Skeletal muscle tissue (tissue), 4 donors: Measurements from ENCODE around the gene SLC23A2. TPM values are rescaled to one million over a fixed set of nuclear protein-coding genes. Genes with fewer than 3 reads are reported as not detected.
"Not testable (repeated sequence)": the region's sequence is repeated elsewhere in the genome, so short reads cannot be mapped to it uniquely, and the experiment has no call there.

Experiments used
- H3K27ac ChIP-seq: one replicate; pipeline ENCODE4 v1.7.0; 2013; ENCODE audit warnings: mild to moderate bottlenecking, low read depth, low read length, inconsistent platforms
- H3K27me3 ChIP-seq, 3 donors: one replicate each; pipeline ENCODE4 v1.7.0; 2013; ENCODE audit warnings: low read length in 3 of 3; ENCODE audit not compliant: control insufficient read depth in 3 of 3, insufficient read depth in 3 of 3
- H3K36me3 ChIP-seq, 3 donors: one replicate each; pipeline ENCODE4 v1.7.0; 2013; ENCODE audit warnings: low read length in 3 of 3; ENCODE audit not compliant: control insufficient read depth in 3 of 3, insufficient read depth in 3 of 3
- H3K4me1 ChIP-seq, 3 donors: one replicate each; pipeline ENCODE4 v1.7.0; 2013; ENCODE audit warnings: low read length in 3 of 3, mild to moderate bottlenecking in 3 of 3; ENCODE audit not compliant: control insufficient read depth in 3 of 3, insufficient read depth in 3 of 3
- H3K4me3 ChIP-seq, 3 donors: one replicate each; pipeline ENCODE4 v1.7.0; 2013; ENCODE audit warnings: low read length in 3 of 3
- H3K9ac ChIP-seq, 3 donors: one replicate each; pipeline ENCODE4 v1.7.0; 2013; ENCODE audit warnings: low read length in 3 of 3, mild to moderate bottlenecking in 3 of 3, moderate library complexity in 2 of 3, low read depth in 1 of 3
- H3K9me3 ChIP-seq, 3 donors: one replicate each; pipeline ENCODE4 v1.7.0; 2013; ENCODE audit warnings: low read length in 3 of 3; ENCODE audit not compliant: control insufficient read depth in 3 of 3
- total RNA-seq: library from RNA; depleted of rRNA; stranded (reverse); fragments of >200 nt; gene quantifications from one replicate; pipeline ENCODE4 v1.2.3, GENCODE V29; 2014
- donor health status: Osteomylitis.

SLC23A2 gene
- total RNA-seq: 8.4 TPM

GRCh38 chr20:5001174-5002076 lies at the start of gene SLC23A2:
TSS of gene SLC23A2 (minus strand) at chr20:5001510. CDS start at chr20:4932562, 68,948 bp downstream.
- Histone ChIP-seq H3K4me3 (peak within 1 kb of the TSS; percentile 77 to 85 (median 82)), H3K36me3 (no peaks in the 10 kb centered on the region), H3K27ac (no peak within 1 kb of the TSS), H3K27me3 (no peaks in the 10 kb centered on the region), H3K9ac (peak within 1 kb of the TSS; percentile 64 to 83 (median 77)), H3K9me3 (no peaks in the 10 kb centered on the region), H3K4me1 (peaks cover 7 to 13% (median 11%) of the 10 kb centered on the region in 3 donors)

GRCh38 chr20:5046656-5047339 lies 45.5 kb upstream of the SLC23A2 start:
- Histone ChIP-seq H3K9me3 (no peaks in the 10 kb centered on the region), H3K9ac (no peak overlapping the region), H3K27ac (no peak overlapping the region)

GRCh38 chr20:5045906-5046305 lies 44.6 kb upstream of the SLC23A2 start:
- H3K4me1 ChIP-seq: no peaks in the 10 kb centered on the region
- no peak overlapping the region for H3K27ac ChIP-seq
- no peaks in the 10 kb centered on the region for H3K27me3 ChIP-seq
- no peaks in the 10 kb centered on the region for H3K36me3 ChIP-seq
- no peaks in the 10 kb centered on the region for H3K9me3 ChIP-seq
- no peak overlapping the region for H3K4me3 ChIP-seq
- no peak overlapping the region for H3K9ac ChIP-seq

More at GRCh38 chr20:5046656-5047339, 45.5 kb upstream of the SLC23A2 start:
- Histone ChIP-seq H3K36me3 (no peaks in the 10 kb centered on the region), H3K27me3 (no peaks in the 10 kb centered on the region), H3K4me1 (no peaks in the 10 kb centered on the region), H3K4me3 (no peak overlapping the region)

- Histone ChIP-seq H3K4me1 (no peaks in the 10 kb centered on the region), H3K27ac (no peak overlapping the region), H3K9ac (no peak overlapping the region), H3K27me3 (no peaks in the 10 kb centered on the region), H3K9me3 (no peaks in the 10 kb centered on the region), H3K4me3 (no peak overlapping the region), H3K36me3 (no peaks in the 10 kb centered on the region)
Measured at GRCh38 chr20:5044075-5044620, 42.8 kb upstream of the SLC23A2 start.

- Histone ChIP-seq H3K4me3 (no peak overlapping the region), H3K27me3 (no peaks in the 10 kb centered on the region), H3K9ac (no peak overlapping the region), H3K4me1 (no peaks in the 10 kb centered on the region), H3K9me3 (no peaks in the 10 kb centered on the region), H3K27ac (no peak overlapping the region), H3K36me3 (no peaks in the 10 kb centered on the region)
Measured at GRCh38 chr20:5041433-5041832, 40.1 kb upstream of the SLC23A2 start.

- Histone ChIP-seq H3K9me3 (no peaks in the 10 kb centered on the region), H3K4me1 (no peaks in the 10 kb centered on the region), H3K36me3 (no peaks in the 10 kb centered on the region), H3K27ac (no peak overlapping the region), H3K27me3 (no peaks in the 10 kb centered on the region), H3K4me3 (no peak overlapping the region), H3K9ac (no peak overlapping the region)
Measured at GRCh38 chr20:5040345-5040744, 39.0 kb upstream of the SLC23A2 start.

- no peaks in the 10 kb centered on the region for H3K27me3 ChIP-seq
- H3K4me1 ChIP-seq: no peaks in the 10 kb centered on the region
- H3K27ac ChIP-seq: no peak overlapping the region
- H3K36me3 ChIP-seq: no peaks in the 10 kb centered on the region
- no peak overlapping the region for H3K9ac ChIP-seq
- H3K9me3 ChIP-seq: no peaks in the 10 kb centered on the region
- H3K4me3 ChIP-seq: no peak overlapping the region
Measured at GRCh38 chr20:5039889-5040288, 38.6 kb upstream of the SLC23A2 start.

GRCh38 chr20:5039255-5039657 lies 37.9 kb upstream of the SLC23A2 start:
- H3K27me3 ChIP-seq: no peaks in the 10 kb centered on the region
- H3K36me3 ChIP-seq: no peaks in the 10 kb centered on the region
- no peaks in the 10 kb centered on the region for H3K9me3 ChIP-seq
- H3K27ac ChIP-seq: no peak overlapping the region
- H3K4me3 ChIP-seq: no peak overlapping the region
- H3K9ac ChIP-seq: no peak overlapping the region
- H3K4me1 ChIP-seq: no peaks in the 10 kb centered on the region

GRCh38 chr20:5036828-5037227 lies 35.5 kb upstream of the SLC23A2 start:
- Histone ChIP-seq H3K9ac (no peak overlapping the region), H3K4me1 (no peaks in the 10 kb centered on the region), H3K9me3 (no peaks in the 10 kb centered on the region), H3K36me3 (no peaks in the 10 kb centered on the region), H3K27me3 (no peaks in the 10 kb centered on the region), H3K4me3 (no peak overlapping the region), H3K27ac (no peak overlapping the region)

GRCh38 chr20:5035518-5035917 lies 34.2 kb upstream of the SLC23A2 start:
- H3K4me3 ChIP-seq, H3K27me3 ChIP-seq, H3K9me3 ChIP-seq, H3K27ac ChIP-seq, H3K9ac ChIP-seq, H3K4me1 ChIP-seq, H3K36me3 ChIP-seq: not testable (repeated sequence)
